Lower leg skin (tissue), 3 donors: ENCODE data around the gene CD86.

Source experiments
- CTCF ChIP-seq, 3 donors: fragments of 450-650 bp; IDR thresholded peaks; one replicate each; pipeline ENCODE4 v1.5.1; 2016; ENCODE audit warnings: antibody characterized with exemption in 3 of 3, mild to moderate bottlenecking in 3 of 3, moderate library complexity in 2 of 3
- POLR2A ChIP-seq, 2 donors: fragments of 450-650 bp; IDR thresholded peaks; one replicate each; pipeline ENCODE4 v1.6.1; 2016 to 2017; ENCODE audit warnings: antibody characterized with exemption in 2 of 2, mild to moderate bottlenecking in 1 of 2, moderate library complexity in 1 of 2

- TF ChIP-seq CTCF (IDR thresholded peaks at IDR 0.05) (no peak), POLR2A (IDR thresholded peaks at IDR 0.05) (no peak)
These were observed 24.1 kb upstream of the CD86 start for GRCh38 chr3:122031123-122031468.
